Measurements from ENCODE around the gene EXD2. TPM values are rescaled to one million over a fixed set of nuclear protein-coding genes. Genes with fewer than 3 reads are reported as not detected.
A peak's percentile ranks its signal among the peaks of the same experiment; 100 is the strongest.

EXD2 gene
- total and polyA plus RNA-seq, 8 donors = 3.4 to 25.4 (median 9.4) TPM

DNA sequence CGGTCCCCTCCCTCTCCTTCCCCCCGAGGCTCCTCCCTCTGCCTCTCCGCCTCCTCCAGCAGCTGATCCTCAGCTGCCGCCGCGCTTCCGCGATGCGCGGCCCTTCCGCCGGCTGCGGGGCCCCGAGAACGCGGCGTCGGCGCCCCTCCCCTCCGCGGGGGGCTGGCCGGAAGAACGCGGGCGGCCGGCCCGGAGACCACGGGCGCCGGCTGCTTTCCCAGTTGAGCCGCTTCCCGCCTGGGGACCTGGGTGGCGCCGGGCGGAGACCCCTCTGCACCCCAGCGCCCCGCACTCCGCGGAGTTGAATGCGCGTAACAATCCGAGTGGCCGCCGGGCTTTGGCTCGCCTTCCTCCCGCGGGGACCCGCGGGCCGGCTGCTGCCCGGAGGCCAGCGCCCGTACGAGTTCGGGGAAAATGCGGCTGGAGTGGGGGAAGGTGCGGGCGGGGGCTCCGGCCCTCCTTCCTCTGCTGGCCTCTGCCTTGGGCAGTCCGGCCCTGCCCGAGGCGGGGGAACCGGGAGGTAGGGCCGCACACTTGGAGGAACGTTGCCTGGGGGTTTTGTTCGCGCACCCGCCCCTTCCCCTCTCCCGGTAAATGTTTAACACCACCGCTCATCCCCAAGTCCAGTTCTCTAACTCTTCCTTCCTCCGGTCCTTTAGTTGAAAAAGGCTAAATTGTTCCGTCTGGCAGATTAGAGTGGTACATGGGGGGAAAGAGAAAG lies 38.0 kb upstream of the EXD2 start:
- intact Hi-C loops (cut with DNase I; ENCODE audit: low total_unique reads) = no loop called here
- peaks cover 0 to 10% (median 7%) of the 10 kb centered on the region in 4 donors for H3K36me3 ChIP-seq
- 1 to 2% (median 1%) methylated on average over 19 to 72 of the region's 72 CpGs for WGBS, 5 donors
- H3K4me1 ChIP-seq = peaks cover 14 to 47% (median 31%) of the 10 kb centered on the region in 4 donors
- TF ChIP-seq POLR2A (IDR thresholded peaks at IDR 0.05) (no peak), POLR2AphosphoS5 (IDR thresholded peaks at IDR 0.05) (peak; percentile 87 to 94 (median 92)), EP300 (IDR thresholded peaks at IDR 0.05) (no peak)
- TF ChIP-seq, protein P1, sequence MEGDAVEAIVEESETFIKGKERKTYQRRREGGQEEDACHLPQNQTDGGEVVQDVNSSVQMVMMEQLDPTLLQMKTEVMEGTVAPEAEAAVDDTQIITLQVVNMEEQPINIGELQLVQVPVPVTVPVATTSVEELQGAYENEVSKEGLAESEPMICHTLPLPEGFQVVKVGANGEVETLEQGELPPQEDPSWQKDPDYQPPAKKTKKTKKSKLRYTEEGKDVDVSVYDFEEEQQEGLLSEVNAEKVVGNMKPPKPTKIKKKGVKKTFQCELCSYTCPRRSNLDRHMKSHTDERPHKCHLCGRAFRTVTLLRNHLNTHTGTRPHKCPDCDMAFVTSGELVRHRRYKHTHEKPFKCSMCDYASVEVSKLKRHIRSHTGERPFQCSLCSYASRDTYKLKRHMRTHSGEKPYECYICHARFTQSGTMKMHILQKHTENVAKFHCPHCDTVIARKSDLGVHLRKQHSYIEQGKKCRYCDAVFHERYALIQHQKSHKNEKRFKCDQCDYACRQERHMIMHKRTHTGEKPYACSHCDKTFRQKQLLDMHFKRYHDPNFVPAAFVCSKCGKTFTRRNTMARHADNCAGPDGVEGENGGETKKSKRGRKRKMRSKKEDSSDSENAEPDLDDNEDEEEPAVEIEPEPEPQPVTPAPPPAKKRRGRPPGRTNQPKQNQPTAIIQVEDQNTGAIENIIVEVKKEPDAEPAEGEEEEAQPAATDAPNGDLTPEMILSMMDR (IDR thresholded peaks at IDR 0.05) = no peak
- peak overlapping the region; percentile 69 to 90 (median 82) for H3K4me3 ChIP-seq
- H3K27me3 ChIP-seq = no peaks in the 10 kb centered on the region
- no peaks in the 10 kb centered on the region for H3K9me3 ChIP-seq
- H3K27ac ChIP-seq = peak overlapping the region; percentile 93 to 99 (median 98)
- DNase-seq = peak; percentile 33 to 98

DNA sequence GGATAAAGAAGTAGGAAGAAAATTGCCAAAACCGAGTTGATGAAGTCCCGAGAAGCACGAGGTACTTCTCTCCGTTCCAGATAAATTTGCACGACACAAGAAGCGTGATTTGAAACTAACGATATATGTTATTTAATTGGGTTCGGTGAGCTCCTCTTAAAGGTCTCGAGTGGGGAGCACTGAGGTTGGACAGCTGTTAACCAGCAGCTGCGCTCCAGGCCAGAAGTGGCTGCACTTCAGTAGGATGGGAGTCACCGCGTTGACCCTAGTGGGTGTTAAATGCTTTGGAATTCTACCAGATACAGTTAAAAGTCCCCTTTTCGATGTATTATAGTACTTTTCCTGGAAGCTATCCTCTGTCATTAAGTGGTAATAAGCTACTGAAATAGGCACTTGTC lies 37.4 kb upstream of the EXD2 start:
- Histone ChIP-seq H3K4me3 (peak overlapping the region; percentile 69 to 90 (median 82)), H3K27me3 (no peaks in the 10 kb centered on the region), H3K27ac (peak overlapping the region; percentile 93 to 99 (median 98)), H3K36me3 (peaks cover 0 to 4% (median 2%) of the 10 kb centered on the region in 4 donors), H3K9me3 (no peaks in the 10 kb centered on the region), H3K4me1 (peaks cover 14 to 42% (median 28%) of the 10 kb centered on the region in 4 donors)
- TF ChIP-seq, protein P1 (IDR thresholded peaks at IDR 0.05) = no peak
- TF ChIP-seq POLR2A (IDR thresholded peaks at IDR 0.05) (no peak), POLR2AphosphoS5 (IDR thresholded peaks at IDR 0.05) (no peak), EP300 (IDR thresholded peaks at IDR 0.05) (no peak)
- peak in 1 of 2 donors; percentile 62 for DNase-seq
- 3 to 6% (median 5%) methylated on average over 13 of the region's 13 CpGs for WGBS, 5 donors
- intact Hi-C loops (cut with DNase I; ENCODE audit: low total_unique reads) = no loop called here

DNA sequence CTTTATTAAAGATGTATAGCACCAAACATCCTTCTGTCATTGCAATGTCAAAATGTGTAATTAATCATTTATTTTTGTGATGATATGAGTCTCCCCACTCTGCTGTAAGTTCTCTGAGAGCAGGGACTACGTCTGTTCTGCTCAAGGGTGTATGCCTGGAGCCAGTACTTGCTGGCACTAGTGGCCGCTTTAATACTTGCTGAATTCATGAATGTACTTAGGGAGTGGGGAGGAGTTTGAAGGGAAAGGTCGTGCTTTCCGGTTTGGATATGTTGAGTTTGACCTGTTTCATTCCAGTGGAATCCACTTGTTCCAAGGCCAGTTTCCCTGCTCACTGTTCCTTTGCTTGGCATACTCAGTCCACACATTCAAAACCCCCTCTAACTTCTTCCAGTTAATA lies 36.5 kb upstream of the EXD2 start:
- Histone ChIP-seq H3K9me3 (no peaks in the 10 kb centered on the region), H3K4me1 (peaks cover 13 to 33% (median 23%) of the 10 kb centered on the region in 4 donors), H3K4me3 (no peak overlapping the region), H3K27ac (peak overlapping the region in 2 of 5 donors; percentile 21 to 24), H3K36me3 (no peaks in the 10 kb centered on the region), H3K27me3 (no peaks in the 10 kb centered on the region)
- peak; percentile 55 to 79 for DNase-seq
- 16 to 49% (median 29%) methylated on average over 4 of the region's 4 CpGs for WGBS, 5 donors
- no peak for TF ChIP-seq EP300 (IDR thresholded peaks at IDR 0.05)
- no peak for TF ChIP-seq POLR2A (IDR thresholded peaks at IDR 0.05)
- TF ChIP-seq, protein P1 (IDR thresholded peaks at IDR 0.05) = peak in 1 of 7 experiments; percentile 23
- TF ChIP-seq POLR2AphosphoS5 (IDR thresholded peaks at IDR 0.05) = peak; percentile 26 to 65 (median 61)
- intact Hi-C loops (cut with DNase I; ENCODE audit: low total_unique reads) = no loop called here

DNA sequence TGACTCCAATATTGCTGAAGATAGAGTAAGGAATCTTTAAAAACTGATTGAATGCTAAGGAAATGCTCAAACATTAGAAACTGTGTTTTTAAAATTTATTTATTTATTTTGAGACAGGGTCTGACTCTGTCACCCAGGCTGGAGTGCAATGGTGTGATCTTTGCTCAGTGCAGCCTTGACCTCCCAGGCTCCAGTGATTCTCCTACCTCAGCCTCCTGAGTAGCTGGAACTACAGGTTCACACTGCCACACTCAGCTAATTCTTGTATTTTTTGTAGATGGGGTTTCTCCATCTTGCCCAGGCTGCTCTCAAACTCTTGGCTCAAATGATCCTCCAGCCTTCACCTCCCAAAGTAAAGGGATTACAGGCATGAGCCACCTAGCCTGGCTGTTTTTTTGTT lies 35.1 kb upstream of the EXD2 start:
- H3K4me3 ChIP-seq = no peak overlapping the region
- peaks cover 0 to 19% (median 9%) of the 10 kb centered on the region in 4 donors for H3K4me1 ChIP-seq
- no peak for TF ChIP-seq POLR2AphosphoS5 (IDR thresholded peaks at IDR 0.05)
- TF ChIP-seq, protein P1 (IDR thresholded peaks at IDR 0.05) = no peak
- no peak for TF ChIP-seq EP300 (IDR thresholded peaks at IDR 0.05)
- no peak for TF ChIP-seq POLR2A (IDR thresholded peaks at IDR 0.05)
- H3K27me3 ChIP-seq = no peaks in the 10 kb centered on the region
- H3K9me3 ChIP-seq = no peaks in the 10 kb centered on the region
- H3K27ac ChIP-seq = no peak overlapping the region
- intact Hi-C loops (cut with DNase I; ENCODE audit: low total_unique reads) = no loop called here
- no peak for DNase-seq
- H3K36me3 ChIP-seq = no peaks in the 10 kb centered on the region

Measured in stomach (tissue), 9 donors.